HEK293 (cell line): ENCODE measurements around the gene MYO9B.

Experiments
- AEBP2 ChIP-seq: fragments of 450-650 bp; formaldehyde crosslinking; IDR thresholded peaks from 2 replicates; pipeline ENCODE4 v1.5.1; 2016; ENCODE audit warnings: missing biosample characterization, missing genetic modification characterization, borderline replicate concordance
- KLF7 ChIP-seq: fragments of 450-650 bp; formaldehyde crosslinking; IDR thresholded peaks from 2 replicates; pipeline ENCODE4 v1.5.1; 2016; ENCODE audit warnings: missing biosample characterization, missing genetic modification characterization, borderline replicate concordance
- OSR2 ChIP-seq: fragments of 450-650 bp; formaldehyde crosslinking; IDR thresholded peaks from 2 replicates; pipeline ENCODE4 v1.5.1; 2016; ENCODE audit warnings: missing biosample characterization, missing genetic modification characterization
- PRDM10 ChIP-seq: fragments of 450-650 bp; formaldehyde crosslinking; IDR thresholded peaks from 2 replicates; pipeline ENCODE4 v1.5.1; 2016; ENCODE audit warnings: missing biosample characterization, missing genetic modification characterization
- ZBTB1 ChIP-seq: fragments of 450-650 bp; formaldehyde crosslinking; IDR thresholded peaks from 2 replicates; pipeline ENCODE4 v1.5.1; 2016; ENCODE audit warnings: missing biosample characterization, missing genetic modification characterization
- ZBTB44 ChIP-seq: fragments of 450-650 bp; IDR thresholded peaks from 2 replicates; pipeline ENCODE4 v1.5.1; 2018; ENCODE audit warnings: missing biosample characterization, mild to moderate bottlenecking, missing genetic modification characterization
- ZFP69B ChIP-seq: fragments of 450-650 bp; formaldehyde crosslinking; IDR thresholded peaks from 2 replicates; pipeline ENCODE4 v1.5.1; 2016; ENCODE audit warnings: missing biosample characterization, missing genetic modification characterization
- ZNF10 ChIP-seq: fragments of 450-650 bp; formaldehyde crosslinking; IDR thresholded peaks from 2 replicates; pipeline ENCODE4 v1.5.1; 2017; ENCODE audit warnings: missing biosample characterization, missing genetic modification characterization
- ZNF132 ChIP-seq: fragments of 450-650 bp; formaldehyde crosslinking; IDR thresholded peaks from 2 replicates; pipeline ENCODE4 v1.5.1; 2017; ENCODE audit warnings: missing biosample characterization, missing genetic modification characterization, borderline replicate concordance
- ZNF223 ChIP-seq: fragments of 450-650 bp; formaldehyde crosslinking; IDR thresholded peaks from 2 replicates; pipeline ENCODE4 v1.5.1; 2016; ENCODE audit warnings: missing biosample characterization, missing genetic modification characterization
- ZNF366 ChIP-seq: fragments of 450-650 bp; formaldehyde crosslinking; conservative IDR thresholded peaks from 2 replicates; pipeline ENCODE4 v1.5.1; 2016; ENCODE audit warnings: missing biosample characterization, missing genetic modification characterization
- ZNF521 ChIP-seq: fragments of 450-650 bp; formaldehyde crosslinking; IDR thresholded peaks from 2 replicates; pipeline ENCODE4 v1.5.1; 2017; ENCODE audit warnings: missing biosample characterization, mild to moderate bottlenecking, missing genetic modification characterization
- ZNF530 ChIP-seq: fragments of 450-650 bp; formaldehyde crosslinking; IDR thresholded peaks from 2 replicates; pipeline ENCODE4 v1.5.1; 2016; ENCODE audit warnings: low read depth, missing biosample characterization, missing genetic modification characterization
- ZNF549 ChIP-seq: fragments of 450-650 bp; IDR thresholded peaks from 2 replicates; pipeline ENCODE4 v1.5.1; 2018; ENCODE audit warnings: missing biosample characterization, missing genetic modification characterization, mild to moderate bottlenecking, inconsistent platforms, moderate library complexity
- ZNF571 ChIP-seq: fragments of 450-650 bp; formaldehyde crosslinking; IDR thresholded peaks from 2 replicates; pipeline ENCODE4 v1.5.0; 2017; ENCODE audit warnings: missing biosample characterization, missing genetic modification characterization
- ZNF596 ChIP-seq: fragments of 450-650 bp; IDR thresholded peaks from 2 replicates; pipeline ENCODE4 v1.5.0; 2018; ENCODE audit warnings: missing biosample characterization, mild to moderate bottlenecking, missing genetic modification characterization, moderate library complexity
- ZNF624 ChIP-seq: fragments of 450-650 bp; formaldehyde crosslinking; IDR thresholded peaks from 2 replicates; pipeline ENCODE4 v1.5.1; 2017; ENCODE audit warnings: missing biosample characterization, missing genetic modification characterization
- ZNF626 ChIP-seq: fragments of 450-650 bp; sonication (Bioruptor Pico); formaldehyde crosslinking; IDR thresholded peaks from 2 replicates; pipeline ENCODE4 v1.5.1; 2018; ENCODE audit warnings: missing biosample characterization, missing genetic modification characterization, inconsistent platforms
- ZNF645 ChIP-seq: fragments of 450-650 bp; formaldehyde crosslinking; IDR thresholded peaks from 2 replicates; pipeline ENCODE4; 2016; ENCODE audit warnings: missing biosample characterization, missing genetic modification characterization
- ZNF777 ChIP-seq: fragments of 450-650 bp; formaldehyde crosslinking; IDR thresholded peaks from 2 replicates; pipeline ENCODE4 v1.5.1; 2017; ENCODE audit warnings: missing biosample characterization, missing genetic modification characterization, borderline replicate concordance
- ZSCAN16 ChIP-seq: fragments of 450-650 bp; formaldehyde crosslinking; IDR thresholded peaks from 2 replicates; pipeline ENCODE4 v1.5.1; 2016; ENCODE audit warnings: missing biosample characterization, missing genetic modification characterization
- TF ChIP-seq, protein P1 (sequence below): fragments of 450-650 bp; formaldehyde crosslinking; IDR thresholded peaks from 2 replicates; pipeline ENCODE4 v1.5.1; 2016; ENCODE audit warnings: missing biosample characterization, missing genetic modification characterization
- TF ChIP-seq, protein P2 (sequence below): fragments of 450-650 bp; formaldehyde crosslinking; IDR thresholded peaks from 2 replicates; pipeline ENCODE4 v1.5.1; 2016; ENCODE audit warnings: missing biosample characterization, missing genetic modification characterization
- TF ChIP-seq, protein P3 (sequence below): fragments of 450-650 bp; formaldehyde crosslinking; IDR thresholded peaks from 2 replicates; pipeline ENCODE4 v1.5.1; 2016; ENCODE audit warnings: missing biosample characterization, missing genetic modification characterization

Gene MYO9B

DNA sequence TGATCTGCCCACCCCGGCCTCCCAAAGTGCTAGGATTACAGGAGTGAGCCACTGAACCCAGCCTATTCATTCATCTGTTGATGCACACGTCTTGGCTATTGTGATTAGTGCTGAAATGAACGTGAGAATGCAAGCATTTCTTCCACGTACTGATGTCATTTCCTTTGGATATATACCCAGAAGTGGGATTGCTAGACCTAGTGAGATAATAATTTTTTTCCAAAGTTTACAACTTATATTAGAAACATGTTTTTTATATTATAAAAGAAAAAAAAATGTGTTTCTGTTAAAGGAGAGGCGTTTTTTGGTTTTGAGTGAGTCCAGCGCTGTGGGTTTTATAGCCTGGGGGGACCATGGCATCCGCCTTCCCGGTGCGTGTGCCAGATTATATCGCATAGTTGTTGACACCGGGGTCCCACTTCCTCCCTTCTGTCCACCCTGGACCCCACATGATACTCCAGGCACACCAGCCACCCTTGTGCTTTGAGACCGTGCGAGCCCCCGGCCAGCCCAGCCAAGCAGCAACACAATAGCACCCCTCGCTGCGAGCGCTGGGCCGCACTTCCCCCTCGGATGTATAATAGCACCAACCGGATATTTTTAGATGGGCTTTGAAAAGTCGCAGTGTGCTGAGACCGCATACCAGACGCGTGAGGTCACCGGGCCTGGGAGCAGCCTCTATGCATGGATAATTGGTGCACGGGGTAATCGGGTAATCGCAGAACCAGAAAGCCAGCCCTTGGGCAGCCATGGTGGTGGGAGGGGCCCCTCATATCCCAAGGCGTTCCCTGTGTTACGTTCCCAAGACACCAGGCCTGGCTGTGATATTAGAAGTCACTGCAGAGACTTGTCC lies 59.6 kb downstream of the MYO9B start (continued):
- no peak for TF ChIP-seq ZNF571 (tag by site-specific recombination)
- TF ChIP-seq OSR2 (tag by site-specific recombination): 0 out of 2 replicates have a peak, but pooled peaks have one; percentile 42
- TF ChIP-seq PRDM10 (tag by site-specific recombination): peak; percentile 97
- no peak; the same call in 1 of the 2 replicates for TF ChIP-seq KLF7 (tag by site-specific recombination)
- TF ChIP-seq ZNF549: no peak
- TF ChIP-seq, protein P1, sequence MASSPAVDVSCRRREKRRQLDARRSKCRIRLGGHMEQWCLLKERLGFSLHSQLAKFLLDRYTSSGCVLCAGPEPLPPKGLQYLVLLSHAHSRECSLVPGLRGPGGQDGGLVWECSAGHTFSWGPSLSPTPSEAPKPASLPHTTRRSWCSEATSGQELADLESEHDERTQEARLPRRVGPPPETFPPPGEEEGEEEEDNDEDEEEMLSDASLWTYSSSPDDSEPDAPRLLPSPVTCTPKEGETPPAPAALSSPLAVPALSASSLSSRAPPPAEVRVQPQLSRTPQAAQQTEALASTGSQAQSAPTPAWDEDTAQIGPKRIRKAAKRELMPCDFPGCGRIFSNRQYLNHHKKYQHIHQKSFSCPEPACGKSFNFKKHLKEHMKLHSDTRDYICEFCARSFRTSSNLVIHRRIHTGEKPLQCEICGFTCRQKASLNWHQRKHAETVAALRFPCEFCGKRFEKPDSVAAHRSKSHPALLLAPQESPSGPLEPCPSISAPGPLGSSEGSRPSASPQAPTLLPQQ (tag by site-specific recombination): peak; percentile 70
- no peak for TF ChIP-seq ZNF521 (tag by site-specific recombination)
- TF ChIP-seq ZNF10 (tag by site-specific recombination): no peak
- TF ChIP-seq AEBP2 (tag by site-specific recombination): no peak
- TF ChIP-seq ZBTB1 (tag by site-specific recombination): no peak
- TF ChIP-seq, protein P2, sequence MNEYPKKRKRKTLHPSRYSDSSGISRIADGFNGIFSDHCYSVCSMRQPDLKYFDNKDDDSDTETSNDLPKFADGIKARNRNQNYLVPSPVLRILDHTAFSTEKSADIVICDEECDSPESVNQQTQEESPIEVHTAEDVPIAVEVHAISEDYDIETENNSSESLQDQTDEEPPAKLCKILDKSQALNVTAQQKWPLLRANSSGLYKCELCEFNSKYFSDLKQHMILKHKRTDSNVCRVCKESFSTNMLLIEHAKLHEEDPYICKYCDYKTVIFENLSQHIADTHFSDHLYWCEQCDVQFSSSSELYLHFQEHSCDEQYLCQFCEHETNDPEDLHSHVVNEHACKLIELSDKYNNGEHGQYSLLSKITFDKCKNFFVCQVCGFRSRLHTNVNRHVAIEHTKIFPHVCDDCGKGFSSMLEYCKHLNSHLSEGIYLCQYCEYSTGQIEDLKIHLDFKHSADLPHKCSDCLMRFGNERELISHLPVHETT (tag by site-specific recombination): 0 out of 2 replicates have a peak, but pooled peaks have one; percentile 51
- 0 out of 2 replicates have a peak, but pooled peaks have one; percentile 28 for TF ChIP-seq ZFP69B (tag by site-specific recombination)
- no peak for TF ChIP-seq ZNF645 (tag by site-specific recombination)
- TF ChIP-seq ZNF132: no peak
- TF ChIP-seq ZNF366 (tag by site-specific recombination): peak; percentile 45; the same call in 1 of the 2 replicates
- no peak for TF ChIP-seq ZNF777 (tag by site-specific recombination)
- TF ChIP-seq ZNF624 (tag by site-specific recombination): no peak
- no peak for TF ChIP-seq ZNF223
- no peak for TF ChIP-seq ZNF596 (tag by site-specific recombination)
- peak; percentile 92 for TF ChIP-seq ZBTB44 (tag by site-specific recombination)
- no peak for TF ChIP-seq ZNF626 (tag by site-specific recombination)
- TF ChIP-seq, protein P3, sequence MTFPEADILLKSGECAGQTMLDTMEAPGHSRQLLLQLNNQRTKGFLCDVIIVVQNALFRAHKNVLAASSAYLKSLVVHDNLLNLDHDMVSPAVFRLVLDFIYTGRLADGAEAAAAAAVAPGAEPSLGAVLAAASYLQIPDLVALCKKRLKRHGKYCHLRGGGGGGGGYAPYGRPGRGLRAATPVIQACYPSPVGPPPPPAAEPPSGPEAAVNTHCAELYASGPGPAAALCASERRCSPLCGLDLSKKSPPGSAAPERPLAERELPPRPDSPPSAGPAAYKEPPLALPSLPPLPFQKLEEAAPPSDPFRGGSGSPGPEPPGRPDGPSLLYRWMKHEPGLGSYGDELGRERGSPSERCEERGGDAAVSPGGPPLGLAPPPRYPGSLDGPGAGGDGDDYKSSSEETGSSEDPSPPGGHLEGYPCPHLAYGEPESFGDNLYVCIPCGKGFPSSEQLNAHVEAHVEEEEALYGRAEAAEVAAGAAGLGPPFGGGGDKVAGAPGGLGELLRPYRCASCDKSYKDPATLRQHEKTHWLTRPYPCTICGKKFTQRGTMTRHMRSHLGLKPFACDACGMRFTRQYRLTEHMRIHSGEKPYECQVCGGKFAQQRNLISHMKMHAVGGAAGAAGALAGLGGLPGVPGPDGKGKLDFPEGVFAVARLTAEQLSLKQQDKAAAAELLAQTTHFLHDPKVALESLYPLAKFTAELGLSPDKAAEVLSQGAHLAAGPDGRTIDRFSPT (tag by site-specific recombination): peak; percentile 86
- TF ChIP-seq ZNF530: no peak
- TF ChIP-seq ZSCAN16 (tag by site-specific recombination): no peak
